CD4-positive, alpha-beta T cell treated with Interleukin-4 for 4 hours (primary cell): ENCODE results near the gene SLC25A31.

ENCODE experiments used
- DNase-seq: peaks from one replicate; pipeline ENCODE4 v3.0.0-alpha.2; 2020

The SLC25A31 gene

GRCh38 chr4:127730142-127730913, at the start of gene SLC25A31:
Gene SLC25A31 (plus strand): TSS chr4:127730400. CDS start chr4:127730546, 146 bp downstream.
- no peak for DNase-seq

GRCh38 chr4:127685292-127685691, 44.9 kb upstream of the SLC25A31 start:
- DNase-seq, result no peak

DNA sequence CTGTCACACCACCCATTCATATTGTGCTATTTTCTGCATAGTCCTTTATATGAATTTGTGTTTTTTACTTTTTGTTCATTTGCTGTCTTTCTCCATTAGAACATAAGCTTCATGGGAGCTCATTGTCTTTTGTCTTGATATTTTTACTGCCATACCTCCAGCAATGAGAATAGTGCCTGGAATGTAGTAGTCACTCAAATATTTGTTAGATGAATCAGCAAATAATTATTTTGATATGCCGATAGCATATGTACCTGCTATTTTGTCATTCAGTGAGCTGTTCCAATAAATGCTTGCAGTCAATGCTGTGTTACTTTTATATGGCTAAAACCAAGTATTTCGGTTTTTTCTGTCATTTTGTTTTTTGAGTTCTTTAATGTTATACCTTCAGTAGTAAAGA, 43.5 kb upstream of the SLC25A31 start:
- no peak for DNase-seq

DNA sequence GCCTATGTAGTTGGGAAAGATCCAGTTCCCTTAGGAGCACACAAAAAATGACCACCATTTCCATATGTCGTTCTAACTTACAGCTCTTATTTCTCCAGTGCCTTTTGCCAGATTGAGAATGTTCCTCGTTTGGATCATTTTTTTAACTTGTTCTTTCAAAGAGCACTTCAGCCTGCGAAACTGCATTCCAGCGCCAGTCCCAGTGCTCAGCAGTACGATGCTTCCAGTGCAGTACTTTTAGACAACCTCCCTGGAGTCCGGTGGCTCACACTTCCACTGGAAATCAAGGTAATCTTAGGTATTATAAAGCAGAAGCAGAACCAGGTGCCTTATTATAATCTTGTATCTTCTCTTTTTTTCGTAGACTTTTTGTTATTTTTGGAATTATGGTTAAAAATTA, 42.6 kb upstream of the SLC25A31 start:
- DNase-seq, result no peak

DNA sequence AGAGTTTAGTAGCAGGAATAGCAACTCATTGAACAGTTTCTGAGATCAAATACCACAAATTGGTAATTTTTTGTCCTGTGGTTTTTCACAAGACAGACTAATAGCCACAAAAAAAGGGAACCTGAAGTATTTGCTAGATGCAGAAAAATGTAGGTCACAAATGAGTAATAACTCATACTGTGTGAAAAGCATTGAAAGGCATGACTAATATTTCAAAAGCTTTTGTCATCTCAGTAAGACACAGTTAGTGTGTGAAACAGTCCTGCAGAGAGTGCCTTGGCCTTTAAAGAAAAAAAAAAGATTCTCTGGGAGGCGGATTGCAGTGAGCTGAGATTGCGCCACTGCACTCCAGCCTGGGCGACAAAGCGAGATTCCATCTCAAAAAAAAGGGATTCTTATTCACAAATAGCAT, 31.4 kb upstream of the SLC25A31 start:
- DNase-seq, result no peak

- no peak for DNase-seq
Measured at GRCh38 chr4:127708985-127709384, 21.2 kb upstream of the SLC25A31 start.

- DNase-seq, result no peak
Measured at GRCh38 chr4:127709456-127709855, 20.7 kb upstream of the SLC25A31 start.

GRCh38 chr4:127731406-127731805, 1.2 kb downstream of the SLC25A31 start:
- no peak for DNase-seq

DNA sequence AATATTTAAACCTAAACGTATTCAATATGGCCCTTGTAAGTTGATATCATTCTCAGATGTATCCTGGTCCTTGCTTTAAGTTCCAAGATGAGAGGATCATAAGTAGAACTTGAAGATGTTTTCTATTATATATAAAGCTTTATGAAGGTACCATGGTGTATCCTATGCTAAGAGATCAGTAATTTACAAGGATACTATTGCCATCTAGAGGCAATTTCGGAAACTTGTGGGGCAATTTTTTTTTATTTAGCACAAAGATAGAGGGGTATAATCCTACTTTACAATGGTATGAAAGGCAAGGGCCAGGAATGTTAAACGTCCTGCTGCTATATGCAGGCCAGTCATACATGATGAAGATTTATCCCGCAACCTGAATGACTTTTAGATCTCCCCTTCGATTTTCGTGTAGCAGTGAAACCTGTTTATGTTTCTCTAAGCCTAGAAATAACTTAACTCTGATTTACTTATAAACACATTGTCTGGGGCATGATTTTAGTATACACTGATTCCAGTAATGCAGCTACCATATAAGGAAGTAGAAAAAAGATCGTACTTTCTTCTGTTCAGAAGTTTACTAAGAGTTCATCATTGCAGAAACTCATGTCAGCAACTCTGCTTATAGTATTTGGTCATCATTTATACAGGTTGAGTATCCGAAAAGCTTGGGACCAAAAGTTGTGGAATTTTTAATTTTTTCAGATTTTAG, 2.6 kb downstream of the SLC25A31 start:
- peak; percentile 2 for DNase-seq

GRCh38 chr4:127734976-127735375, 4.8 kb downstream of the SLC25A31 start:
- DNase-seq, result no peak

DNA sequence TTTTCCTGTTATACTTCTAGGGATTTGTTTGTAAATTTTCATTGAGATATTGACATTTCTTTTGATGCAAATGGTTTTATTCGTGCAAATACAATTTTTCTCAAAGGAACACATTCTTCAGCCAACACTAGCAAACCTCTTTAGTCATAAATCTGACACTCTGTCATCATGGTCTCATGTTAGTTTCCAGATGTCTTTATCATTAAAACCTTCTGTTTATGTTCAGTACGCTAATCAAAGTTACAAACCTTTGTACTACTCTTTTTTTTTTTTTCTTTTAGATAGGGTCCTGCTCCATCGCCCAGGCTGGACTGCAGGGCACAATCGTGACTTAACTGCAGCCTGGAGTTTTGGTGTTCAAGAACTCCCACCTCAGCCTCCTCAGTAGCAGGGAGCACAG, 7.1 kb downstream of the SLC25A31 start:
- no peak for DNase-seq

GRCh38 chr4:127741247-127741646, 11.0 kb downstream of the SLC25A31 start:
- no peak for DNase-seq

GRCh38 chr4:127747883-127748282, 17.7 kb downstream of the SLC25A31 start:
- no peak for DNase-seq

DNA sequence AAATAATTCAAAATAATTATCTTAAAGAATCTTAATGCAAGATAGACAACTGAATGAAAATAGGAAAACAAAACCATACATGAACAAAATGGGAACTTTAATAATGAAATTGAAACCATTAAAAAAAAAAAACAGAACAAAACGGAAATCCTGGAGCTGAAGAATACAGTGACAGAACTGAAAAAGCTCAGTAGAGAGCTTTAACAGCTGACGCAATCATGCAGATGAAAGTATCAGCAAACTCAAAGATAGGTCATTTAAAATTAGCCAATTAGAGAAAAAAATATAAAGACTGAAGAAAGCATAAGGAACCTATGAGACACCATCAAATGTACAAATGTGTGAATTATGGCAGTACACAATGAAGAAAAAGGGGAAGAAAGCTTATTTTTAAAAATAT, 18.8 kb downstream of the SLC25A31 start:
- DNase-seq, result no peak

GRCh38 chr4:127756906-127757305, 26.7 kb downstream of the SLC25A31 start:
- DNase-seq, result no peak

DNA sequence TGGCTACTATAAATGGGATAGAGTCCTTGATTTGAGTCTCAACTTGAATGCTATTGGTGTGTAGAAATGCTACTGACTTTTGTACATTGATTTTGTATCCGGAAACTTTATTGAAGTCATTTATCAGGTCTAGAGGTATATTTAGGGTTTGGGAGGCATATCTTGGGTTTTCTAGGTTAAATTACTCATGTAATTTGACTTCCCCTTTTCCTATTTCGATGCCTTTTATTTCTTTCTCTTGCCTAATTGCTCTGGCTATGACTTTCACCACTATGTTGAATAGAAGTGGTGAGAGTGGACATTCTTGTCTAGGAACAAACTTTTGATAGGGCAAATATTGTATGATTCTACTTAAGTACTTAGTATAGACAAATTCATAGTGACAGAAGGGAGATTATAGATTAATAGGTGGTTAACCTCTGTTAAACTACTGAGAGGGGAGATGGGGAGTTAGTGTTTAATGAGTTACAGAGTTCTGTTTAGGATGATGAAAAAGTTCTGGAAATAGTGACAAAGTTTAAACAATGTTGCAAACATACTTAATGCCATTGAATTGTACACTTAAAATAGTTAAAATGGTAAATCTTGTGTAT, 29.1 kb downstream of the SLC25A31 start:
- no peak for DNase-seq

GRCh38 chr4:127759893-127760292, 29.7 kb downstream of the SLC25A31 start:
- DNase-seq, result no peak

GRCh38 chr4:127771535-127772275, 41.5 kb downstream of the SLC25A31 start:
- no peak for DNase-seq

DNA sequence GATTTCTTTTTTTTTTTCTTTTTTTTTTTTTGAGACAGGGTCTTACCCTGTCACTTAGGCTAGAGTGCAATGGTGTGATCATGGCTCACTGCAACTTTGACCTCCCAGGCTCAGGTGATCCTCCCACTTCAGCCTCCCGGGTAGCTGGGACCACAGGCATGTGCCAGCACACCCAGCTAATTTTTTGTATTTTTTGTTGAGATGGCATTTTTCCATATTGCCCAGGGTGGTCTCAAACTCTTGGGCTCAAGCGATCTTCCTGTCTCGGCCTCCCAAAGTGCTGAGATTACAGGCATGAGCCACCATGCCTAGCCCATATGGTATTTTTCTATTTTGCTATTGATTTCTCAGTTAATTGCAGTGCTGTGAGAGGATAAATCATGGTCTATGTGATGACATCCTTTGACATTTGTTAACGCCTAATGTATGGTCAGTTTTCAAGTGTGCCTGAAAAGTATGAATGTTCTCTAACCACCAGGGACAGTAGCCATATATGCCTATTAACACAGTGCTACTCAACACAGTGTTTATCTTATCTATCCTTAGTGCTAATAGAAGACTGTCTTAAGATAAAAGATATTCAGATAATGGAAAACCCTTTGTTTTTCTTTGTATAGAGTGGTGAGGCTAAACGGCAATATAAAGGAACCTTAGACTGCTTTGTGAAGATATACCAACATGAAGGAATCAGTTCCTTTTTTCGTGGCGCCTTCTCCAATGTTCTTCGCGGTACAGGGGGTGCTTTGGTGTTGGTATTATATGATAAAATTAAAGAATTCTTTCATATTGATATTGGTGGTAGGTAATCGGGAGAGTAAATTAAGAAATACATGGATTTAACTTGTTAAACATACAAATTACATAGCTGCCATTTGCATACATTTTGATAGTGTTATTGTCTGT, 42.8 kb downstream of the SLC25A31 start:
- no peak for DNase-seq

DNA sequence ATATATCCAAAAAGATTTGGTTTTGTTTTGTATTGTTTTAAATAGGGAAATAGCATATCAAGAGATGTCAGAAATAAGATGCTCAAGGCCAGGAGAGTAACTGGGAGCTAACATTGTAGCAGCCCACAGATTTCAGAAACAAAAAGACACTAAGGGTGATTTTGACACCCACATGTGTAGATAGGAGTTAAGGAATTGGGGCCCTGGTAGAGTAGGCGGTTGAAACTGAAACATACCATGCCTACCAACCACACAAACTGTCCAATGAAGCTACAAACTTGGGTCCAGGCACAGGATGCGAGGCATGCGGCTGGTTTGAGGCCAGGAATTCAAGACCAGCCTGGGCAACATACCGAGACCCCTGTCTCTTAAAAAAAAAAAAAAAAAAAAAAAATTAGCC, 45.6 kb downstream of the SLC25A31 start:
- DNase-seq, result no peak

- DNase-seq, result no peak
Measured at GRCh38 chr4:127776620-127777019, 46.4 kb downstream of the SLC25A31 start.

- DNase-seq, result no peak
Measured at GRCh38 chr4:127777487-127777886, 47.3 kb downstream of the SLC25A31 start.
